HEK293 (cell line): ENCODE measurements around the gene CHID1.
A peak's percentile ranks its signal among the peaks of the same experiment; 100 is the strongest.

ENCODE experiments used
- CTCF ChIA-PET: fragments of 350-600 bp; formaldehyde crosslinking; extraction: SDS; loops from one replicate; lab custom pipeline; 2021; ENCODE audit warnings: antibody characterized with exemption; lab: Yijun Ruan, JAX
- POLR2A ChIA-PET: fragments of 300-600 bp; formaldehyde crosslinking; extraction: SDS; loops from one replicate; lab custom pipeline; 2020; ENCODE audit warnings: antibody characterized with exemption, inconsistent platforms; lab: Yijun Ruan, JAX
- H3K27ac ChIP-seq: fragments of 200-500 bp; sonication (Bioruptor generic); 2 replicates; pipeline ENCODE4 v1.5.1; 2014; ENCODE audit warnings: low read depth, low read length, control low read depth, inconsistent platforms; ENCODE audit errors: extremely low read depth
- H3K36me3 ChIP-seq, 2 experiments: fragments of 200-500 bp in 1 of 2; sonication (Bioruptor generic) in 1 of 2; 1 replicate in 1 of 2; 2 replicates in 1 of 2; pipeline ENCODE4 v1.5.1; 2014 to 2017; ENCODE audit warnings: inconsistent platforms in 2 of 2, low read length in 2 of 2; ENCODE audit not compliant: control insufficient read depth in 2 of 2, insufficient read depth in 1 of 2
- H3K4me1 ChIP-seq: fragments of 200-500 bp; sonication (Bioruptor generic); 2 replicates; pipeline ENCODE4 v1.5.1; 2014; ENCODE audit warnings: mild to moderate bottlenecking, low read length, inconsistent platforms; ENCODE audit not compliant: control insufficient read depth, insufficient read depth
- H3K4me3 ChIP-seq: 2 replicates; pipeline ENCODE4 v1.5.1; 2011; ENCODE audit warnings: low read depth, mild to moderate bottlenecking, control low read depth, low read length, moderate library complexity
- H3K9me3 ChIP-seq: fragments of 200-500 bp; sonication (Bioruptor generic); 2 replicates; pipeline ENCODE4 v1.5.1; 2014; ENCODE audit warnings: low read depth, low read length, inconsistent platforms; ENCODE audit not compliant: control insufficient read depth, insufficient read depth
- GLIS1 ChIP-seq: fragments of 450-650 bp; formaldehyde crosslinking; IDR thresholded peaks from 2 replicates; pipeline ENCODE4 v1.5.1; 2016; ENCODE audit warnings: missing biosample characterization, missing genetic modification characterization
- GLIS2 ChIP-seq: fragments of 450-650 bp; formaldehyde crosslinking; IDR thresholded peaks from 2 replicates; pipeline ENCODE4 v1.5.1; 2016; ENCODE audit warnings: missing biosample characterization, missing genetic modification characterization
- PRDM1 ChIP-seq: fragments of 450-650 bp; formaldehyde crosslinking; IDR thresholded peaks from 2 replicates; pipeline ENCODE4; 2016; ENCODE audit warnings: missing biosample characterization, missing genetic modification characterization
- TRIM28 ChIP-seq: IDR thresholded peaks from 2 replicates; pipeline ENCODE4 v1.6.1; 2011; ENCODE audit warnings: low read length, control low read depth, borderline replicate concordance
- ZBTB17 ChIP-seq: fragments of 450-650 bp; formaldehyde crosslinking; IDR thresholded peaks from 2 replicates; pipeline ENCODE4 v1.5.1; 2016; ENCODE audit warnings: missing biosample characterization, missing genetic modification characterization
- ZBTB48 ChIP-seq: fragments of 450-650 bp; formaldehyde crosslinking; IDR thresholded peaks from 2 replicates; pipeline ENCODE4 v1.5.1; 2016; ENCODE audit warnings: missing biosample characterization, missing genetic modification characterization
- ZIC2 ChIP-seq: fragments of 450-650 bp; formaldehyde crosslinking; IDR thresholded peaks from 2 replicates; pipeline ENCODE4 v1.5.1; 2016; ENCODE audit warnings: missing biosample characterization, missing genetic modification characterization
- ZNF19 ChIP-seq: fragments of 450-650 bp; formaldehyde crosslinking; IDR thresholded peaks from 2 replicates; pipeline ENCODE4; 2016; ENCODE audit warnings: missing biosample characterization, missing genetic modification characterization, low read depth
- ZNF335 ChIP-seq: fragments of 450-650 bp; formaldehyde crosslinking; conservative IDR thresholded peaks from 2 replicates; pipeline ENCODE4 v1.5.1; 2016; ENCODE audit warnings: missing biosample characterization, missing genetic modification characterization
- ZNF398 ChIP-seq: fragments of 450-650 bp; formaldehyde crosslinking; IDR thresholded peaks from 2 replicates; pipeline ENCODE4 v1.5.1; 2017; ENCODE audit warnings: missing biosample characterization, missing genetic modification characterization
- ZNF423 ChIP-seq: fragments of 450-650 bp; formaldehyde crosslinking; IDR thresholded peaks from 2 replicates; pipeline ENCODE4 v1.5.1; 2016; ENCODE audit warnings: missing biosample characterization, missing genetic modification characterization
- ZNF626 ChIP-seq: fragments of 450-650 bp; sonication (Bioruptor Pico); formaldehyde crosslinking; IDR thresholded peaks from 2 replicates; pipeline ENCODE4 v1.5.1; 2018; ENCODE audit warnings: missing biosample characterization, missing genetic modification characterization, inconsistent platforms
- ZNF701 ChIP-seq: fragments of 450-650 bp; formaldehyde crosslinking; IDR thresholded peaks from 2 replicates; pipeline ENCODE4 v1.5.1; 2016; ENCODE audit warnings: missing biosample characterization, missing genetic modification characterization
- ZNF776 ChIP-seq: fragments of 450-650 bp; formaldehyde crosslinking; IDR thresholded peaks from 2 replicates; pipeline ENCODE4 v1.5.0; 2017; ENCODE audit warnings: missing biosample characterization, missing genetic modification characterization, borderline replicate concordance
- TF ChIP-seq, protein P1 (sequence below): fragments of 450-650 bp; formaldehyde crosslinking; IDR thresholded peaks from 2 replicates; pipeline ENCODE4 v1.5.1; 2017; ENCODE audit warnings: missing biosample characterization, missing genetic modification characterization
- TF ChIP-seq, protein P2 (sequence below): fragments of 450-650 bp; formaldehyde crosslinking; IDR thresholded peaks from 2 replicates; pipeline ENCODE4 v1.5.1; 2016; ENCODE audit warnings: missing biosample characterization, missing genetic modification characterization

Gene CHID1

DNA sequence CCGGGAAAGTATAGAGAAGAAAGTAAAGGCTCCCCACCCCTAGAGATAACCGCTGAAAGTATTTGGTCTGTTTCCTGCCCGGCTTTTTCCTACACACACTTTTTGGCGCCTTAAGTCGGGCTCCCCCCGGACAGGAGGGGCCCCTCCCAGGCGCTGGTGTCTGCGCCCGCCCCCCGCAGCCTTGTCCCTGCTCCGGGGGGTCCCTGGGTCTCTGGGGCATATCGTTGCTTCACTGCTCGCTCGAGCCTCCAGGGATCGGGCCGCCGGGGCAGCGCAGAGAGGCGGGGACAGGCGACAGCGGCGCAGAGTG, 83.8 kb downstream of the CHID1 start:
- H3K36me3 ChIP-seq = peaks cover 0 to 38% of the 10 kb centered on the region in 2 experiments; a peak in 2 of 3 replicates
- H3K27ac ChIP-seq = no peak overlapping the region
- H3K9me3 ChIP-seq = no peaks in the 10 kb centered on the region
- TF ChIP-seq ZBTB48 = peak; percentile 65; the same call in 1 of the 2 replicates
- no peak for TF ChIP-seq ZNF335 (tag by site-specific recombination)
- TF ChIP-seq PRDM1 (tag by site-specific recombination) = 0 out of 2 replicates have a peak, but pooled peaks have one; percentile 35
- TF ChIP-seq ZNF19 = no peak
- TF ChIP-seq GLIS2 (tag by site-specific recombination) = peak; percentile 55; the same call in 1 of the 2 replicates
- TF ChIP-seq ZBTB17 (tag by site-specific recombination) = no peak
- TF ChIP-seq ZIC2 (tag by site-specific recombination) = peak; percentile 70
- TF ChIP-seq ZNF423 (tag by site-specific recombination) = 0 out of 2 replicates have a peak, but pooled peaks have one; percentile 41
- no peak for TF ChIP-seq ZNF701
- TF ChIP-seq GLIS1 (tag by site-specific recombination) = peak; percentile 90
- TF ChIP-seq ZNF626 (tag by site-specific recombination) = no peak
- TF ChIP-seq, protein P1, sequence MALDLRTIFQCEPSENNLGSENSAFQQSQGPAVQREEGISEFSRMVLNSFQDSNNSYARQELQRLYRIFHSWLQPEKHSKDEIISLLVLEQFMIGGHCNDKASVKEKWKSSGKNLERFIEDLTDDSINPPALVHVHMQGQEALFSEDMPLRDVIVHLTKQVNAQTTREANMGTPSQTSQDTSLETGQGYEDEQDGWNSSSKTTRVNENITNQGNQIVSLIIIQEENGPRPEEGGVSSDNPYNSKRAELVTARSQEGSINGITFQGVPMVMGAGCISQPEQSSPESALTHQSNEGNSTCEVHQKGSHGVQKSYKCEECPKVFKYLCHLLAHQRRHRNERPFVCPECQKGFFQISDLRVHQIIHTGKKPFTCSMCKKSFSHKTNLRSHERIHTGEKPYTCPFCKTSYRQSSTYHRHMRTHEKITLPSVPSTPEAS (tag by site-specific recombination) = no peak
- peak overlapping the region; percentile 28 for H3K4me3 ChIP-seq
- H3K4me1 ChIP-seq = no peaks in the 10 kb centered on the region
- POLR2A ChIA-PET = interaction anchor here (8.8 kb wide), 1 partner anchor 15 kb away, joined by 70 read pairs; the partner anchor contains the start of genes POLR2L and TSPAN4
- CTCF ChIA-PET = interaction anchor here (1.0 kb wide), 1 partner anchor 9 kb away, joined by 4 read pairs; no protein-coding TSS in a partner anchor

DNA sequence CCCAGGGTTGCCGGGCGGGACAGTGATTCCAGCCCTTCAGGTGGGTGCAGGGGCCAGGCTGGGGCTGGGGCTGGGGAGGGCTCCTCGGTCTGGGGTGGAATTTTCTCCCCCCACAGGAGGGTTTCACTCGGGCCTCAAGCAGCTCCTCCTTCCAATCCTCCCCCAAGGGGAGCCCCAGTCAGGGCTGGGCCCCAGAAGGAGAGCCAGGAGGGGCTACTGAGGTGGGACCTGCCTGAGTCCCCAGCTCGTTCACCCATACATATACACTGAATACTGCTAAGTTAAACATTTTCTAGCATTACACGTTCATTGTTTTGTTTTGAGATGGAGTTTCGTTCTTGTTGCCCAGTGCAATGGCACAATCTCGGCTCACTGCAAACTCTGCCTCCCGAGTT, 84.4 kb downstream of the CHID1 start:
- no peak overlapping the region for H3K27ac ChIP-seq
- no peak overlapping the region for H3K4me3 ChIP-seq
- POLR2A ChIA-PET = interaction anchor here (0.6 to 1.0 kb wide), 3 partner anchors 9 to 17 kb away, joined by 3 to 6 read pairs (median 4); partner anchors contain the start of gene TSPAN4

More for the DNA sequence above, 84.4 kb downstream of the CHID1 start:
- CTCF ChIA-PET = no interaction called here
- Histone ChIP-seq H3K36me3 (peaks cover 0 to 44% of the 10 kb centered on the region in 2 experiments; a peak in 2 of 3 replicates), H3K4me1 (no peaks in the 10 kb centered on the region), H3K9me3 (no peaks in the 10 kb centered on the region)
- TF ChIP-seq, protein P2, sequence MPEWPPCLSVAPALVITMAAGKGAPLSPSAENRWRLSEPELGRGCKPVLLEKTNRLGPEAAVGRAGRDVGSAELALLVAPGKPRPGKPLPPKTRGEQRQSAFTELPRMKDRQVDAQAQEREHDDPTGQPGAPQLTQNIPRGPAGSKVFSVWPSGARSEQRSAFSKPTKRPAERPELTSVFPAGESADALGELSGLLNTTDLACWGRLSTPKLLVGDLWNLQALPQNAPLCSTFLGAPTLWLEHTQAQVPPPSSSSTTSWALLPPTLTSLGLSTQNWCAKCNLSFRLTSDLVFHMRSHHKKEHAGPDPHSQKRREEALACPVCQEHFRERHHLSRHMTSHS = no peak
- TF ChIP-seq TRIM28 = no peak
- no peak for TF ChIP-seq ZNF398 (tag by site-specific recombination)
- TF ChIP-seq, protein P1 (tag by site-specific recombination) = no peak
- TF ChIP-seq ZNF776 (tag by site-specific recombination) = no peak
